ENCODE results near the gene SHC1.

The SHC1 gene

DNA sequence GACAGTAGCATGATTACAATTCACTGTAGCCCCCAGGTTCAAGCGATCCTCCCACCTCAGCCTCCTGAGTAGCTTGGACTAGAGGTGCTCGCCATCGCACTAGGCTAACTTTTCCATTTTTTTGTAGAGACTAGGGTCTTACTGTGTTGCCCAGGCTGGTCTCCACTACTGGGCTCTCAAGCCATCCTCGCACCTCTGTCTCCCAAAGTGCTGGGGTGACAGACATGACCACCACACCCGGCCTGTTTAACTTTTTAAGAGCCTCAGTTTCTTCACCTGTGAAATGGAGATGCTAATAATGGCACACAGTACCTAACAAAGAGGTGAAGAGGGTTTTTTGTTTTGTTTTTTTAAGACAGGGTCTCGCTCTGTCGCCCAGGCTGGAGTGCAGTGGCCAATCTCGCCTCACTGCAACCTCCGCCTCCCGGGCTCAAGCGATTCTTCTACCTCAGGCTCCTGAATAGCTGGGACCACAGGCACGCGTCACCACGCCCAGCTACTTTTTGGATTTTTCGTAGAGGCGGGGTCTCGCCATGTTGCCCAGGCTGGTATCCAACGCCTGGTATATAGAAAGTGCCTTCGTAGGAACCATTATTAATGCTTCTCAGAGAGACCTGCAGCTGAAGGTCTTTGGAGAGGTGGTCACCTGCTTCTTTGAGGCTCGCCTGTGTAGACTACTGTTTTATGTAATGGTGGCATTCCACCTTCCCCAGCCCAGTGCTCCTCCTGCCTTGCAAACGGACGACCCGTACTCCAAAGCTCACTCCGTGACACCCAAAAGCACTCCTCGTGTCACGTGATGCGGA is 34.6 kb downstream of the SHC1 start:
- DNase-seq: no peak

DNA sequence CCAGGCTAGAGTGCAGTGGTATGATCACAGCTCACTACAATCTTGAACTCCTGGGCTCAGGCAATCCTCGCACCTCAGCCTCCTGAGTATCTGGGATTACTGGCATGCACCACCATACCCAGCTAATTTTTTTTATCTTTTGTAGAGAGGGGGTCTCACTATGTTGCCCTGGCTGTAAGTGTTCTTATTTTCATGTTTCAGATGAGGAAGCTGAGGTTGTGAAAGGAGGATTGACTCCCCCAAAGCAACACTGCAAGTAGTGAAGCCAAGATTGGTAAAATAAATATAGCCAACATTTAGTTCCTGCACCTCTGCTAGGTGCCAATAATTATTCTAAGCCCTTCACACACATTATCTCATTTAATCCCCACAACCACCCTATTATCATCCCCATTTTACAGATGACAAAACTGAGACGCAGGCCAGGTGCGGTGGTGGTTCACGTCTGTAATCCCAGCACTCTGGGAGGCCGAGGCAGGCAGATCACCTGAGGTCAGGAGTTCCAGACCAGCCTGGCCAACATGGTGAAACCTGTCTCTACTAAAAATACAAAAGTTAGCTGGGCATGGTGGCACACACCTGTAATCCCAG is 36.1 kb downstream of the SHC1 start:
- DNase-seq: no peak

DNA sequence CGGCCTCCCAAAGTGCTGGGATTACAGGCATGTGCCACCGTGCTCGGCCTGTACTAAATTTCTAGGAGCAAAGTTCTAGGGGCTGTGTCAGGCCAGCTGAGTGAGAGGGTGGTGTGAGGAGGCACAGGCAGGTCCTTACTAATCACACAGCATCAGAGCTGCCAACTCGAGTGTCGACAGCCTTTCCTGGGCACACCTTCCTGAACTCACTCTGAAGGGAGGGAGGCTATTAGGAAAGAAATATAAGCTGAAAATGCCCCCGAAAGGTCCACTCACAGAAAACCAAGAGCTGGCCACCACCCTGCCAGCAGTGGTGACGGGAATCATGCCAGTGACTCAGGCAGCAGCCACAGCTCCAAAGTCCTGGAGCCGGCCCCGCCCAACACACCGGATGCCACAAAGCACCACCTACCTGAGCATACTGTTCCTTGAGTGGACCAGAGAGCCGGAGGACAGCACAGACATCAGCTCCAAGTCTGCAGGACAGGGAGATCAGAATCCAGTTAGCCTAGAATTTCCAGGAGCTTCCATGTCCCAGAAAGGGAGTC is 38.5 kb downstream of the SHC1 start:
- no peak for DNase-seq

DNA sequence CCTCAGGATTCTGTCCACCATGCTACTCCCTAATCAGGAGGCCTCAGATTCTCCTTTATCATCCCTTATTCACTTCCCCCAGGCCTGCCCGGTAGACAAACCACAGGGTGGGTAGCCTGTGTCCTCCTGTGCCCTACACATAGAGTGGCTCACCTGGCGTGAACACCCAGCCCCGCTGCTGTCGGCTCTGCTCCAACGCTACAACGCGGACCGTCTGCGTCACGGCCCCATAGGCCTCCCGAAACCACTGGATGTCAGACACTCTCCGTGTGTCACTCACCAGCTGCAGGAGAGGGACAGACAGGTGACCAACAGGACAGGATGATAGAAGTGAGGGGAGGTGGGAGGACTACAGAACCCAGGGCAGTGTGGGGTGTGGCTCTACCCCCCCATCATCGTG is 44.3 kb downstream of the SHC1 start:
- no peak for DNase-seq

DNA sequence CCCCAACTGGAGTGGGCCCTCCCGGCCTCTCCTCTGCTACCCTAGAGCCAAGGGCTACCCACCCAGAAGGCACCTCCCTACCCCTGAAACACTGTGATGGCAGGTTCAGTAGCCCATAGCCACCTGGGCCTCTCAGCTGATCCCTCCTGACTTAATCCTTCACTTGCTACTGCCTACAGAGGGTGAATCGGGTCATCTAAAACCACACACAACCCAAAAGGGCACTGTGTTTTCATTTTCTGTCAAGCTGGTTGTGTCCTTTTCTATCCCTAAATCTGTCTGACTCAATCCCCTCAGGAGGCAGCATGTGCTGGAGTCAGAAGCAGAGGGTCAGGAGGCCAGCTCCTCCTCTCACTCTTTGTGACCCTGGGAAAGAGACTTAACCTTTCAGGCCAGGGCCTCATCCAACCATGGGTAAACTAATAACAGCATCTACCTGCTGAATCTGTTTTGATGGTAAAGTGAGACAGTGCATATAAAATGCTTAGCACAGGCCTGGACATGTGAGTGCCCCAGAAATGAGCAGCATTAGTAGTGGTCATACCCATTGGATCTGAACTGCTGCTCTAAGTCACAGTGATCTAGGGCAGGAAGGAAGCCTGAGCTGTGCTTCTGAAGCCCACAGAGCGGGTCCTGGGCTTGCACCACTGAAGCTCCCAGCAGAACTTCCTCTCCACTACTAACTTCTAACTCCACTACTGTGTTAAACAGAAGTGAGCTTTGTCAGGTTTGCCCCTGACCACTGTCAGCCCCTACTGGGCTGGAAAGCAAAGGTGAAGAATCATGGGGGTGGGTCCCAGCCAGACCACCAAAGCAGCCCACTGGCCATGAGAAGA is 45.0 kb downstream of the SHC1 start:
- DNase-seq: no peak

DNA sequence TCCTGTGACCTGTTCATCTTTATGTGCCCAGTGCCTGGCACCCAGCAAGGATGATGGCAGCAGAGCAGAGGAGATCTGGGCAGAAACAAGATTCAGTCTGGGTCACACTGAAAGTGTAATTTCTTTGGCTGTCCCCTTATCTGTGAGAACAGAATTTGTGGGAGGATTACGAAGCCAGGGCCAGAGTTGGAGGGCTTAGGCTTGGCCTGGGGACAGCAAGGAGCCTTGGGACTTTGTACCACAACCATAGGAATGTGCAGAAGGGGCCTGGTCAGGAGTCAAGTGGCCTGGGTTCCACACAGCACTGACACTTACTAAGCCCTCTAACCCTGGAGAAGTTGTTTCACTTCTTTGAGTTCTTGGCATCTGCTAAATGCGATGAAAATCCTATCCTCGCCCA is 46.9 kb downstream of the SHC1 start:
- DNase-seq: no peak

DNA sequence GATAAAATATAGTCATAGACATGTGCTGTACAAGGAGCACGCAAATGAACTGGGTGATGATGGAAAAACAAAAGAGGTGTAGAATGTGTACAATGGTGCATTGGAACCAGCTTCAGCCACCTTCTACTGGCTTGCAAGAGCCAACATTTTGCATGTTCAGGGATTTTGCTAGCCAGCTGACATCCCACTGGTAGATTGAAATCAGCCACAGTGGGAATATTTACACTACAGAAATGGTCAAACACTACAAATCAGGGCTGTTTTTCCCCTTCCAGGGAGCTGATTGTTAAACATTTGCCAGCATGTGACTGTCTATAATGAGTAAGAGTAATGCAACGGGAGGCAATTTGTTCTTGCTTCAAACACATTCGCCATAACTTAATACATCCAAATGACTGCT is 57.3 kb downstream of the SHC1 start:
- DNase-seq: no peak

DNA sequence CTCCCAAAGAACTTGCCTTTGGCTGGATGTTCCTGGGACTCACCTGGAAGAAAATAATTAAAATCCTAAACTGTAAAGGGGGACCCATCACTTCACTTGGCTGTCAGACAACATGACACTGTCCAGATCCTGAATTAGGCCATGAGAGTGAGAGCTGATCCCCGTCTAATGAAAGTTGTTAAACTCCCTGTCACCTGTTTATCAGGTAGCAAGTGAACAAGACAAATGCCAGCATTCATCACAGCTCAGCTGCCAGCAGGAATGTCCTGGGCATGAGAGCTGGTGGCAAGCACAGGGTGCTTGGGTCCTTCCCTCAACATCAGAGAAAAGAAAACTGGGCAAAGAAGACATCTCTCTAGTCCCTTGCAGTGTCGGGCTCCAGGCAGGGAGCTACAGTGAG is 57.8 kb downstream of the SHC1 start:
- no peak for DNase-seq
